PFSK-1 (cell line): ENCODE data around the gene AMACR.

Experiments
- FOXP2 ChIP-seq: optimal IDR thresholded peaks from 2 replicates; pipeline ENCODE3; 2011; ENCODE audit warnings: borderline replicate concordance, control low read depth, inconsistent platforms; ENCODE audit not compliant: insufficient read depth; ENCODE audit errors: extremely low read length, extremely low read depth
- POLR2AphosphoS5 ChIP-seq: IDR thresholded peaks from 2 replicates; pipeline ENCODE4 v1.6.1; 2012; ENCODE audit warnings: low read depth, mild to moderate bottlenecking, control low read depth, low read length, moderate library complexity
- REST ChIP-seq, 2 experiments: IDR thresholded peaks; 2 replicates each; pipeline versions ENCODE4 v1.6.1 to v1.8.0; 2011 to 2012; ENCODE audit warnings: low read depth in 2 of 2, low read length in 2 of 2, control low read depth in 1 of 2, inconsistent platforms in 1 of 2, mild to moderate bottlenecking in 1 of 2, moderate library complexity in 1 of 2; ENCODE audit not compliant: insufficient read depth in 1 of 2
- SIN3A ChIP-seq: IDR thresholded peaks from 2 replicates; pipeline ENCODE4 v1.6.1; 2012; ENCODE audit warnings: mild to moderate bottlenecking, low read length, moderate library complexity, borderline replicate concordance; ENCODE audit not compliant: insufficient read depth
- TAF1 ChIP-seq: IDR thresholded peaks from 2 replicates; pipeline ENCODE4 v1.6.1; 2012; ENCODE audit warnings: low read length, control low read depth, borderline replicate concordance; ENCODE audit not compliant: insufficient read depth

AMACR gene

GRCh38 chr5:34020726-34021125 lies 12.9 kb upstream of the AMACR start:
- TF ChIP-seq SIN3A, result no peak
- no peak for TF ChIP-seq POLR2AphosphoS5
- TF ChIP-seq TAF1, result no peak
- TF ChIP-seq REST (IDR thresholded peaks at IDR 0.05; ENCODE audit: insufficient read depth in 1 of 2, low read depth in 2 of 2, low read length in 2 of 2), result no peak
- no peak for TF ChIP-seq FOXP2

- TF ChIP-seq POLR2AphosphoS5 (no peak), TAF1 (no peak), FOXP2 (no peak), SIN3A (no peak), REST (IDR thresholded peaks at IDR 0.05; ENCODE audit: insufficient read depth in 1 of 2, low read depth in 2 of 2, low read length in 2 of 2) (no peak)
Observed at GRCh38 chr5:34017254-34017653, 9.4 kb upstream of the AMACR start.

- no peak for TF ChIP-seq FOXP2
- no peak for TF ChIP-seq TAF1
- TF ChIP-seq SIN3A, result no peak
Observed at GRCh38 chr5:34016750-34017149, 8.9 kb upstream of the AMACR start.

GRCh38 chr5:34016222-34016621 lies 8.4 kb upstream of the AMACR start:
- TF ChIP-seq REST (IDR thresholded peaks at IDR 0.05; ENCODE audit: insufficient read depth in 1 of 2, low read depth in 2 of 2, low read length in 2 of 2) (no peak), FOXP2 (no peak), POLR2AphosphoS5 (no peak), TAF1 (no peak), SIN3A (no peak)

GRCh38 chr5:34015120-34015822 lies 7.4 kb upstream of the AMACR start:
- no peak for TF ChIP-seq POLR2AphosphoS5
- TF ChIP-seq SIN3A, result no peak
- no peak for TF ChIP-seq TAF1
- no peak for TF ChIP-seq REST (IDR thresholded peaks at IDR 0.05; ENCODE audit: insufficient read depth in 1 of 2, low read depth in 2 of 2, low read length in 2 of 2)
- no peak for TF ChIP-seq FOXP2
